GM23248 (cell line): ENCODE results near the gene CLDN5. TPM values are rescaled to one million over a fixed set of nuclear protein-coding genes. Genes with fewer than 3 reads are reported as not detected.

Source experiments
- DNase-seq: peaks from one replicate; pipeline ENCODE4 v3.0.0-alpha.2; 2015
- H2AFZ ChIP-seq: fragments of 200-600 bp; sonication (generic); 2 replicates; pipeline ENCODE4 v1.6.1; 2016; ENCODE audit warnings: antibody characterized with exemption
- H3F3A ChIP-seq: fragments of 200-600 bp; sonication (generic); 2 replicates; pipeline ENCODE4 v1.6.1; 2016; ENCODE audit warnings: mild to moderate bottlenecking, antibody characterized with exemption, mixed run types; ENCODE audit not compliant: insufficient read depth
- H3K27ac ChIP-seq: fragments of 200-600 bp; sonication (generic); 2 replicates; pipeline ENCODE4 v1.5.1; 2016; ENCODE audit warnings: mild to moderate bottlenecking
- H3K27me3 ChIP-seq: fragments of 200-600 bp; sonication (generic); replicated peaks from 2 replicates; pipeline ENCODE4 v1.6.1; 2016; ENCODE audit warnings: mild to moderate bottlenecking; ENCODE audit not compliant: insufficient read depth
- H3K36me3 ChIP-seq: fragments of 200-600 bp; sonication (generic); 2 replicates; pipeline ENCODE4 v1.6.1; 2016; ENCODE audit warnings: low read depth, mild to moderate bottlenecking
- H3K4me1 ChIP-seq: fragments of 200-600 bp; sonication (generic); 2 replicates; pipeline ENCODE4 v1.6.1; 2016; ENCODE audit warnings: mild to moderate bottlenecking; ENCODE audit not compliant: insufficient read depth
- H3K4me2 ChIP-seq: fragments of 200-600 bp; sonication (generic); one replicate; pipeline ENCODE4 v1.6.1; 2016; ENCODE audit warnings: mild to moderate bottlenecking; ENCODE audit not compliant: unreplicated experiment
- H3K4me3 ChIP-seq: fragments of 200-600 bp; sonication (generic); 2 replicates; pipeline ENCODE4 v1.5.1; 2016; ENCODE audit warnings: mild to moderate bottlenecking
- H3K79me2 ChIP-seq: fragments of 200-600 bp; sonication (generic); 2 replicates; pipeline ENCODE4 v1.6.1; 2016; ENCODE audit warnings: mild to moderate bottlenecking; ENCODE audit not compliant: insufficient read depth
- H3K9ac ChIP-seq: fragments of 200-600 bp; sonication (generic); 2 replicates; pipeline ENCODE4 v1.6.1; 2016; ENCODE audit warnings: mild to moderate bottlenecking
- H3K9me2 ChIP-seq: fragments of 200-600 bp; sonication (generic); 2 replicates; pipeline ENCODE4 v1.6.1; 2016; ENCODE audit warnings: mixed run types, mild to moderate bottlenecking, moderate library complexity; ENCODE audit not compliant: insufficient read depth
- H3K9me3 ChIP-seq: fragments of 200-600 bp; sonication (generic); one replicate; pipeline ENCODE4 v1.6.1; 2017; ENCODE audit warnings: low read depth
- H4K20me1 ChIP-seq: fragments of 200-600 bp; sonication (generic); 2 replicates; pipeline ENCODE4 v1.6.0; 2016; ENCODE audit not compliant: insufficient read depth
- EZH2 ChIP-seq: fragments of 200-600 bp; sonication (generic); IDR thresholded peaks from 2 replicates; pipeline ENCODE4 v1.6.1; 2018; ENCODE audit warnings: antibody characterized with exemption, mild to moderate bottlenecking; ENCODE audit not compliant: insufficient read depth, poor library complexity, severe bottlenecking
- EZH2phosphoT487 ChIP-seq: fragments of 200-600 bp; sonication (generic); IDR thresholded peaks from 2 replicates; pipeline ENCODE4 v1.6.1; 2018; ENCODE audit warnings: antibody characterized with exemption, moderate library complexity, mild to moderate bottlenecking, low read depth; ENCODE audit not compliant: insufficient read depth
- WGBS, 2 experiments: methylation state at CpG; one replicate each; pipeline ENCODE4 v1.1.6; 2015 to 2017; ENCODE audit warnings: low lambda C conversion rate in 2 of 2, low coverage in 1 of 2; ENCODE audit errors: missing lambda C conversion rate in 2 of 2; 5-methylcytosine and 5-hydroxymethylcytosine counted together
- in situ Hi-C: fragments of 300-500 bp; cut with MboI; formaldehyde crosslinking; loops from 2 replicates; pipeline ENCODE4 v1.15.0; 2020
- polyA plus RNA-seq: library from polyadenylated mRNA; unstranded; fragments of >200 nt; fragmentation: Nextera tagmentation; extraction: Ambion mirVana; gene quantifications from 2 replicates; pipeline ENCODE4 v1.2.1, GENCODE V29; 2016
- total RNA-seq: library from RNA; depleted of rRNA; stranded (reverse); fragments of >200 nt; shearing (Covaris generic); gene quantifications from 2 replicates; pipeline ENCODE4 v1.2.3, GENCODE V29; 2014

The CLDN5 gene
- total and polyA plus RNA-seq, 2 experiments from 2014 or later, result not detected

DNA sequence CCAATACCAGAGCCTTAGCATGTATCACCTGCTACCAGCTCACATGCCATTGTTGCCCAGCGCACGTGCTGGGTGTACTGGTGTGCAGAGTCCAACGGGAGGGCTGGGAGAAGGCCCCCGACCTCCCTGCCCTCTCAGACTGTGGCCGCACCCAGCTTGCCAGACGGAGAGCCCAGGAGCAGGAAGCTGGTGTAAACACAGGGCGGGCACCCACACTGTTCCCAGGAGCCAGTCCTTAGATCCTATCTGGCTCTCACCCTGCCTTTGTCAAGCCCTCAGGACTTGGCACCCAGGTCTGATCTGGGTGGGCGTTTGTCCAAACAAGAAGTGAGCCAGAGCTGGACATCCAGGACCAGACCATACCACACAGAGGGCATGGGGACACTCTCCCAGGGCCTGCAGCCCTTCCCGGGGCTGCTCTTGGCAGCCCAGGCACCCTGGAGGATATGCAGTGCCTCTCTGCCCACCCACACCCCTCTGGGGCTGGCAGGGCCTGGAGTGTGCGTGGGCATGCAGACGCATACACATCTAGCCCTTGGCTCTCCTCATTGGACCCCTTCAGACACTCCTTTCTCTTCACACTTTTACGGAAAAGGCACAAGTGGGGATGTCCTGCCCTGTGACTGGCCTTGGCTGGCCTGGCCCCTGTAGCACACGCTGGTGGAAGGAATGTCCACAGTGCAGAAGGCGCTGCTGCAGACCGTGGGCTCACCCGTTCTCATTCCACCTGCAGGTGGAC, 19.9 kb upstream of the CLDN5 start:
- WGBS, 2 experiments, result 59 to 63% methylated on average over 15 to 16 of the region's 16 CpGs

DNA sequence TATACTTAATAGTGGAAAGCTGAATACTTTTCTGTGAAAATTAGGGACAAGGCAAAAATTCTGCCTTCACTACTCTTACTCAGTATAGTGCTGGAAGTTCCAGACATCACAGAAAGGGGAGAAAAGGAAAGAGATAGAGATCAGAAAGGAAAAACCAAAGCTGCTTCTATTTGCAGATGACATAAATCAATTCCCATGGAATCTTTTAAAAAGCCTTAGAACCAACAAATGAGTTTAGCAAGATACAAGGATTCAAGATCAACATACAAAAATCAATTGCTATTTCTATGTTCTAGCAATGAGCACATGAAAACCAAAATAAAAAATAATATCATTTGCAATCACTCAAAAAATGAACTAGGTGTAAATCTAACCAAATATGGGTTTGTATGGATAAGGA, 16.2 kb upstream of the CLDN5 start:
- Histone ChIP-seq H3K4me2 (no peak overlapping the region), H3K36me3 (no peaks in the 10 kb centered on the region), H3K9me3 (no peaks in the 10 kb centered on the region), H3K9ac (no peak overlapping the region), H3K4me3 (no peak overlapping the region), H3K27me3 (peaks cover 21% of the 10 kb centered on the region), H3F3A (no peaks in the 10 kb centered on the region), H3K4me1 (no peaks in the 10 kb centered on the region), H4K20me1 (no peaks in the 10 kb centered on the region), H2AFZ (no peak overlapping the region), H3K79me2 (no peaks in the 10 kb centered on the region), H3K9me2 (no peaks in the 10 kb centered on the region), H3K27ac (no peak overlapping the region)
- no peak for TF ChIP-seq EZH2
- DNase-seq, result no peak
- in situ Hi-C loops, result no loop called here

More for the DNA sequence above, 19.9 kb upstream of the CLDN5 start:
- no peak for DNase-seq
- Histone ChIP-seq H2AFZ (no peak overlapping the region), H3K4me1 (no peaks in the 10 kb centered on the region), H3K4me3 (no peak overlapping the region), H3K36me3 (no peaks in the 10 kb centered on the region), H3K9me2 (no peaks in the 10 kb centered on the region), H3K27ac (no peak overlapping the region), H3F3A (no peaks in the 10 kb centered on the region), H3K9me3 (no peaks in the 10 kb centered on the region), H3K27me3 (peaks cover 11% of the 10 kb centered on the region), H3K9ac (no peak overlapping the region), H4K20me1 (no peaks in the 10 kb centered on the region), H3K4me2 (no peak overlapping the region), H3K79me2 (no peaks in the 10 kb centered on the region)
- TF ChIP-seq EZH2 (no peak), EZH2phosphoT487 (no peak)
- in situ Hi-C loops, result no loop called here

DNA sequence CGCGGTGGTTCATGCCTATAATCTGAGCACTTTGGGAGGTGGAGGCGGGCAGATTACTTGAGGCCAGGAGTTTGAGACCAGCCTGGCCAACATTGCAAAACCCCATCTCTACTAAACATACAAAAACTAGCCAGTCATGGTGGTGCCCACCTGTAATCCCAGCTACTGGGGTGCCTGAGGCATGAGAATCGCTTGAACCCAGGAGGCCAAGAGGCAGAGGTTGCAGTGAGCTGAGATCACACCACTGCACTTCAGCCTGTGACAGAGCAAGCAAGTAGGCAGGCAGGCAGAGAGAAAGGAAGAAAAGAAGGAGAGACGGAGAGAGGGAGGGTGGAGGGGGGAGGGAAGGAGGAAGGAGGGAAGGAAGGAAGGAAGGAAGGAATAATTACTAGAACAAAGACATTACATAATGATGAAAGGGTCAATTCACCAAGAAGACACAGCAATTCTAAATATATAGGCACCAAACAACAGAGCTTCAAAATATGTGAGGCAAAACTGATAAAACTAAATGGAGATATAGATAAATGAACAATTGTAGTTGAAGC, 13.8 kb upstream of the CLDN5 start:
- Histone ChIP-seq H4K20me1 (no peaks in the 10 kb centered on the region), H3K36me3 (no peaks in the 10 kb centered on the region), H3K27me3 (peaks cover 21% of the 10 kb centered on the region; the same call in 1 of the 2 replicates), H3K9ac (no peak overlapping the region), H2AFZ (no peak overlapping the region), H3K9me3 (no peaks in the 10 kb centered on the region), H3K4me3 (no peak overlapping the region), H3K79me2 (no peaks in the 10 kb centered on the region), H3K9me2 (no peaks in the 10 kb centered on the region), H3K4me1 (no peaks in the 10 kb centered on the region), H3K4me2 (no peak overlapping the region), H3K27ac (no peak overlapping the region), H3F3A (no peaks in the 10 kb centered on the region)
- no peak for DNase-seq
- TF ChIP-seq EZH2phosphoT487 (no peak), EZH2 (no peak)
- in situ Hi-C loops, result no loop called here
- 76 to 78% methylated on average over 4 to 5 of the region's 5 CpGs for WGBS, 2 experiments

DNA sequence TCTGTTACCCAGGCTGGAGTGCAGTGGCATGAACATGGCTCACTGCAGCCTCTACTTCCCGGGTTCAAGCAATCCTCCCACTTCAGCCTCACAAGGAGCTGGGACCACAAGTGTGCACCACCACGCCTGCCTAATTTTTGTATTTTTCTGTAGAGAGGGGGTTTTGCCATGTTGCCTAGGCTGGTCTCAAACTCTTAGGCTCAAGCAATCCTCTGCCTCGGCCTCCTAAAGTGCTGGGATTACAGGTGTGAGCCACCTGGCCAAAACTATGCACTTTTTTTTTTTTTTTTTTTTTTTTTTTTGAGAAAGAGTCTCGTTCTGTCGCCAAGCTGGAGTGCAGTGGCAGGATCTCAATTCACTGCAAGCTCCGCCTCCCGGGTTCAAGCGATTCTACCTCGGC, 12.4 kb upstream of the CLDN5 start:
- in situ Hi-C loops, result no loop called here
- no peak for TF ChIP-seq EZH2
- TF ChIP-seq EZH2phosphoT487, result no peak

More for the DNA sequence above, 12.4 kb upstream of the CLDN5 start:
- no peaks in the 10 kb centered on the region for H3K9me3 ChIP-seq
- H3K79me2 ChIP-seq, result no peaks in the 10 kb centered on the region
- H3K4me3 ChIP-seq, result no peak overlapping the region
- peaks cover 21% of the 10 kb centered on the region; the same call in 1 of the 2 replicates for H3K27me3 ChIP-seq
- H3K27ac ChIP-seq, result no peak overlapping the region
- no peaks in the 10 kb centered on the region for H3K36me3 ChIP-seq
- no peak overlapping the region for H3K4me2 ChIP-seq
- H2AFZ ChIP-seq, result no peak overlapping the region
- no peaks in the 10 kb centered on the region for H4K20me1 ChIP-seq
- H3K9me2 ChIP-seq, result no peaks in the 10 kb centered on the region
- DNase-seq, result no peak
- no peak overlapping the region for H3K9ac ChIP-seq
- H3F3A ChIP-seq, result no peaks in the 10 kb centered on the region
- H3K4me1 ChIP-seq, result no peaks in the 10 kb centered on the region
- WGBS, 2 experiments, result 59 to 71% methylated on average over 7 to 9 of the region's 9 CpGs
